OCI-LY3 (cell line): ENCODE results near the gene PAK1.
A peak's percentile ranks its signal among the peaks of the same experiment; 100 is the strongest.

Source experiments
- H2AFZ ChIP-seq: fragments of 200-600, 300-600 bp; shearing (Covaris generic); 2 replicates; pipeline ENCODE4 v1.6.0; 2014; ENCODE audit warnings: antibody characterized with exemption, low read depth, low read length
- H3K27ac ChIP-seq: fragments of 200-600, 300-600 bp; sonication (generic); 2 replicates; pipeline ENCODE4 v1.5.1; 2014; ENCODE audit warnings: mild to moderate bottlenecking, low read length, moderate library complexity, mixed read lengths
- H3K27me3 ChIP-seq: fragments of 200-600, 300-600 bp; sonication (generic); 2 replicates; pipeline ENCODE4 v1.6.1; 2014; ENCODE audit warnings: low read depth, low read length, mixed read lengths
- H3K36me3 ChIP-seq: fragments of 200-600, 300-600 bp; sonication (generic); replicated peaks from 2 replicates; pipeline ENCODE3; 2014; ENCODE audit warnings: low read depth, low read length, mixed read lengths
- H3K4me1 ChIP-seq: fragments of 300-600, 200-600 bp; sonication (generic); 2 replicates; pipeline ENCODE4 v1.6.1; 2014; ENCODE audit warnings: low read length, mixed read lengths
- H3K4me2 ChIP-seq: fragments of 200-600, 300-600 bp; sonication (generic); 2 replicates; pipeline ENCODE4 v1.6.1; 2014; ENCODE audit warnings: low read length, mixed read lengths
- H3K4me3 ChIP-seq: fragments of 300-600, 200-600 bp; sonication (generic); 2 replicates; pipeline ENCODE4 v1.5.1; 2014; ENCODE audit warnings: antibody characterized with exemption, mild to moderate bottlenecking, low read length, moderate library complexity
- H3K79me2 ChIP-seq: fragments of 300-600, 200-600 bp; shearing (Covaris generic); 2 replicates; pipeline ENCODE4 v1.6.1; 2014; ENCODE audit warnings: mild to moderate bottlenecking, low read length, mixed read lengths
- H3K9ac ChIP-seq: fragments of 300-600, 200-600 bp; shearing (Covaris generic); 2 replicates; pipeline ENCODE4 v1.6.0; 2014; ENCODE audit warnings: mild to moderate bottlenecking, low read length, moderate library complexity
- H3K9me3 ChIP-seq: fragments of 200-600, 300-600 bp; shearing (Covaris generic); 2 replicates; pipeline ENCODE4 v1.6.1; 2014; ENCODE audit warnings: low read length, mixed read lengths; ENCODE audit not compliant: insufficient read depth
- H4K20me1 ChIP-seq: fragments of 200-600, 300-600 bp; sonication (generic); 2 replicates; pipeline ENCODE4 v1.6.1; 2016; ENCODE audit warnings: low read length, mixed read lengths; ENCODE audit not compliant: insufficient read depth
- CTCF ChIP-seq: fragments of 200-600, 300-600 bp; sonication (generic); IDR thresholded peaks from 2 replicates; pipeline ENCODE4 v1.5.1; 2014; ENCODE audit warnings: antibody characterized with exemption, low read length, low read depth
- EZH2phosphoT487 ChIP-seq: fragments of 200-600 bp; shearing (Covaris generic); IDR thresholded peaks from 2 replicates; pipeline ENCODE4 v1.6.1; 2018; ENCODE audit warnings: antibody characterized with exemption, mixed run types, low read depth

The PAK1 gene

GRCh38 chr11:77413850-77414460, 59.9 kb downstream of the PAK1 start:
- Histone ChIP-seq H3K79me2 (peaks cover 27% of the 10 kb centered on the region), H3K27me3 (no peaks in the 10 kb centered on the region), H3K4me1 (peaks cover 26% of the 10 kb centered on the region), H3K4me3 (no peak overlapping the region), H2AFZ (no peak overlapping the region), H3K27ac (no peak overlapping the region), H3K9me3 (no peaks in the 10 kb centered on the region), H4K20me1 (peaks cover 13% of the 10 kb centered on the region; the same call in 1 of the 2 replicates), H3K9ac (no peak overlapping the region), H3K36me3 (peaks cover 3% of the 10 kb centered on the region), H3K4me2 (no peak overlapping the region)
- no peak for TF ChIP-seq EZH2phosphoT487
- TF ChIP-seq CTCF: peak; percentile 33

GRCh38 chr11:77412814-77413213, 61.1 kb downstream of the PAK1 start:
- Histone ChIP-seq H3K4me2 (no peak overlapping the region), H3K9ac (no peak overlapping the region), H3K36me3 (peaks cover 3% of the 10 kb centered on the region), H3K4me3 (no peak overlapping the region), H3K27me3 (no peaks in the 10 kb centered on the region), H3K4me1 (peaks cover 19% of the 10 kb centered on the region), H4K20me1 (peaks cover 13% of the 10 kb centered on the region; the same call in 1 of the 2 replicates), H3K79me2 (peaks cover 37% of the 10 kb centered on the region), H2AFZ (0 out of 2 replicates have a peak overlapping the region, but pooled peaks have one; percentile 94), H3K27ac (no peak overlapping the region), H3K9me3 (no peaks in the 10 kb centered on the region)
- TF ChIP-seq EZH2phosphoT487 (no peak), CTCF (no peak)

- Histone ChIP-seq H4K20me1 (peaks cover 13% of the 10 kb centered on the region; the same call in 1 of the 2 replicates), H3K9me3 (no peaks in the 10 kb centered on the region), H3K4me2 (peak overlapping the region; percentile 100), H3K79me2 (peaks cover 41% of the 10 kb centered on the region), H3K9ac (peak overlapping the region; percentile 75), H2AFZ (peak overlapping the region; percentile 94), H3K4me1 (peaks cover 19% of the 10 kb centered on the region), H3K4me3 (peak overlapping the region; percentile 80), H3K27me3 (no peaks in the 10 kb centered on the region), H3K27ac (peak overlapping the region; percentile 29), H3K36me3 (peaks cover 3% of the 10 kb centered on the region)
- TF ChIP-seq EZH2phosphoT487: no peak
- TF ChIP-seq CTCF: peak; percentile 14; the same call in 1 of the 2 replicates
Observed at GRCh38 chr11:77411717-77412441, 62.0 kb downstream of the PAK1 start.

GRCh38 chr11:77411137-77411707, 62.7 kb downstream of the PAK1 start:
- H4K20me1 ChIP-seq: peaks cover 13% of the 10 kb centered on the region; the same call in 1 of the 2 replicates
- no peaks in the 10 kb centered on the region for H3K27me3 ChIP-seq
- peak overlapping the region; percentile 100 for H3K4me2 ChIP-seq
- peaks cover 19% of the 10 kb centered on the region for H3K4me1 ChIP-seq
- peak overlapping the region; percentile 80 for H3K4me3 ChIP-seq
- peak overlapping the region; percentile 28 for H3K27ac ChIP-seq
- peak overlapping the region; percentile 75 for H3K9ac ChIP-seq
- H3K9me3 ChIP-seq: no peaks in the 10 kb centered on the region
- peaks cover 3% of the 10 kb centered on the region for H3K36me3 ChIP-seq
- peaks cover 45% of the 10 kb centered on the region for H3K79me2 ChIP-seq
- H2AFZ ChIP-seq: peak overlapping the region; percentile 15
- TF ChIP-seq EZH2phosphoT487 (no peak), CTCF (no peak)
